ENCODE data around the gene ATN1.

Gene ATN1

DNA sequence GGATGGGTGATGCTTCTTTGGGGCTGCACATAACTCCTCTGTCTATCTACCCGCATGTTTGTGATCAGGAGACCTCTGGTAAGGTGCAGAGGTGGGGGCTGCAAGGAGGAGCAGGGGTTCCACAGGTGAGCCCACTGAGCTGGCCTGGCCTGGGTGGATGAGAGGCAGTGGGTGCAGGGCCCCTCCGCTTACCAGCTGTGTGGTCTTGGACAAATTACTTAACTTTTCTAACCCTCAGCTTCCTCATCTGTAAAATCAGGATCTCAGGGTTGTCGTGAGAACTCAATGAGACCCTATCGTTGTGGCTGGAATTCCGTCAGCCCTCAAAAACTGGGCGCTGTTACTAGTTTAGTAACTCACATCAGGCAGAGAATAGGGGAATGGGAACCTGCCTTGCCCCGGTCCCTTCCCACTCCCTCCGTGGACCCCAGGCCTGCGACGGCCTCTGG lies 30.9 kb downstream of the ATN1 start:
- Mint-ChIP-seq H3K27ac (peak overlapping the region; percentile 97), H3K9me3 (no peaks in the 10 kb centered on the region), H3K4me1 (ENCODE audit: low read depth) (peaks cover 70% of the 10 kb centered on the region), H3K4me3 (peak overlapping the region; percentile 85), H3K27me3 (ENCODE audit: low read depth) (no peaks in the 10 kb centered on the region), H3K36me3 (ENCODE audit: low read depth) (peaks cover 74% of the 10 kb centered on the region)
- DNase-seq (ENCODE audit: low spot score): no peak

DNA sequence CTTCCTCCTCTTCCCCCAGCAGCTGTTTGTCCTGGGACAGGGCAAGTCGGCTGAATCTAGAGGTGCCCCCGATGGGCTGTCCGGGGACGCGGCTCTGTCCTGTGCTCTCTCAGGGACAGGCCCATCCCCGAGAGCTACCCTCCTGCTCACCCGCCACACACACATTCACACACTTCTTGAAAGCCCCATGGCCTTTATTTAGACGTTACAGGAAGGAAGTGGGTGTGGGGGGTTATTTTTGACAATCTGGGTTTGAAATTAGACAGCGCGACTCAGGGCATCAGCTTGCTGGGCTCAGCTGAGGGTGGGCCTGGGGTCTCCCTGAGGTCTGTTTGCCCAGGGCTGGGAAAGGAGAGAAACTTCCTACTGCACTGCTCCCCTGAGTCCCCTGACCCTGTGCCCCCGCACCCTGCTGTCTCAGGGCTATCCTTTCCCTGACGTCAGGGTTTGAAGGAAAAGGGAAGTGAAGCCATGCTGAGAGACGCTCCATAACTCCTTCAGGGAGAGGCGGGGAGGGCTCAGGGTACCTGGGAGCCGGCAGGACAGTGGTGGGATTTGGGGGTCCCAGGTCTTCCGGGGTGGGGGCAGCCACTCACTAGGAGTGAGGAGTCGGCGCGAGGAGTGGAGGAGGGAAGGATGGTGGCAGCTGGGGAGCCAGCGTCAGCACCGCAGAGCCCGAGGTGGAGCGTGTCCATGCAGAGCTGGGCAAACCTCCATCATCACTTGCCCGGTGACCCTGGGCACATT lies 31.5 kb downstream of the ATN1 start:
- Mint-ChIP-seq H3K9me3 (no peaks in the 10 kb centered on the region), H3K36me3 (ENCODE audit: low read depth) (peaks cover 69% of the 10 kb centered on the region), H3K4me1 (ENCODE audit: low read depth) (peaks cover 66% of the 10 kb centered on the region), H3K27ac (peak overlapping the region; percentile 97), H3K4me3 (peak overlapping the region; percentile 85), H3K27me3 (ENCODE audit: low read depth) (no peaks in the 10 kb centered on the region)
- DNase-seq (ENCODE audit: low spot score): peak; percentile 75

DNA sequence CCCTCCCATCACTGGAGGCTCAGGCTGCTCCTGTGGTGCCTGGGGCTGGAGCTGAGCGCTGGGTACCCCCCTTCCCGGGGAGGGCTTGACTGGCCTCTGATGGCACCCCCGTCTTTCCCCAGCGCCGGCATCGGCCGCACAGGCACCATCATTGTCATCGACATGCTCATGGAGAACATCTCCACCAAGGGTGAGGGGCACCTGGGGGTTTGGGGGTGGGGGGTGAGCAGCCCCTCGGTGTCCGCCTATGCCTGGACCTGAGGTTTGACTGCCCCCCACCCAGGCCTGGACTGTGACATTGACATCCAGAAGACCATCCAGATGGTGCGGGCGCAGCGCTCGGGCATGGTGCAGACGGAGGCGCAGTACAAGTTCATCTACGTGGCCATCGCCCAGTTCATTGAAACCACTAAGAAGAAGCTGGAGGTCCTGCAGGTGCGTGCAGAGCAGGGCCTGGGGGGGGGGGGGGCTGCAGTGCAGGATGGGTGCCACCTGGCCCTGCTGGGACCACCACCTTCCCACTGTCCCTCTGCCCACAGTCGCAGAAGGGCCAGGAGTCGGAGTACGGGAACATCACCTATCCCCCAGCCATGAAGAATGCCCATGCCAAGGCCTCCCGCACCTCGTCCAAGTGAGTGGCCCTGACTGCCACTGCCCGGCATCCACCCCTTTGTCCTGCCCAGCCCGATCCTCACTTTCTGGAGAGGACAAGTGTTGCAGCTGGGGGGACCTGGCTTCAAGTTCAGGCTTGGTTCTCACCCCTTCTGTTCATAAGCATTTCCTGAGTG lies 32.2 kb downstream of the ATN1 start:
- peak overlapping the region; percentile 97 for H3K27ac Mint-ChIP-seq
- peaks cover 69% of the 10 kb centered on the region for H3K36me3 Mint-ChIP-seq (ENCODE audit: low read depth)
- H3K27me3 Mint-ChIP-seq (ENCODE audit: low read depth): no peaks in the 10 kb centered on the region
- no peaks in the 10 kb centered on the region for H3K9me3 Mint-ChIP-seq
- peaks cover 65% of the 10 kb centered on the region for H3K4me1 Mint-ChIP-seq (ENCODE audit: low read depth)
- peak overlapping the region; percentile 85 for H3K4me3 Mint-ChIP-seq
- no peak for DNase-seq (ENCODE audit: low spot score)

DNA sequence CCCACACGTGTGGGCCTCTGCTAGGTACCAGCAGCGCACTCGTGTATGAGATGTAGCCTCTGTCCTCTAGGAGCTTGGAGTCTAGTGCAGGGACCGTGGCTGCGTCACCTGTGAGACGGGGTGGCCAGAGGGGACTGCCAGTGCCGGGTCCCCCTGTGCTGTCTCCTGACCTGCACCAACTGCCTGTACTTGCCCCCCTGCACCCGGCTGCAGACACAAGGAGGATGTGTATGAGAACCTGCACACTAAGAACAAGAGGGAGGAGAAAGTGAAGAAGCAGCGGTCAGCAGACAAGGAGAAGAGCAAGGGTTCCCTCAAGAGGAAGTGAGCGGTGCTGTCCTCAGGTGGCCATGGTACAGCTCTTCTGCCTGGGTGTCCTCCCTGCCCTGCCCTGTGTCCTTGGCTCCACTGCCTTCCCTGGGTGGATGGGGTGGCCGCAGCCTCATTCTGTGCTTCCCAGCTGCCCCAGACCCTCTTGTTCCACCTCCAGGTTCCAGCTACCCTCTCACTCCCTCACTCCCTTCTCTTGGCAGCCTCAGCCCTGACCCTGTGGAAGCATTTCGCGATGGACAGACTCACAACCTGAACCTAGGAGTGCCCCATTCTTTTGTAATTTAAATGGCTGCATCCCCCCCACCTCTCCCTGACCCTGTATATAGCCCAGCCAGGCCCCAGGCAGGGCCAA lies 33.0 kb downstream of the ATN1 start:
- Mint-ChIP-seq H3K9me3 (no peaks in the 10 kb centered on the region), H3K27me3 (ENCODE audit: low read depth) (no peaks in the 10 kb centered on the region), H3K4me3 (peak overlapping the region; percentile 85), H3K36me3 (ENCODE audit: low read depth) (peaks cover 69% of the 10 kb centered on the region), H3K27ac (peak overlapping the region; percentile 97), H3K4me1 (ENCODE audit: low read depth) (peaks cover 68% of the 10 kb centered on the region)
- DNase-seq (ENCODE audit: low spot score): no peak

DNA sequence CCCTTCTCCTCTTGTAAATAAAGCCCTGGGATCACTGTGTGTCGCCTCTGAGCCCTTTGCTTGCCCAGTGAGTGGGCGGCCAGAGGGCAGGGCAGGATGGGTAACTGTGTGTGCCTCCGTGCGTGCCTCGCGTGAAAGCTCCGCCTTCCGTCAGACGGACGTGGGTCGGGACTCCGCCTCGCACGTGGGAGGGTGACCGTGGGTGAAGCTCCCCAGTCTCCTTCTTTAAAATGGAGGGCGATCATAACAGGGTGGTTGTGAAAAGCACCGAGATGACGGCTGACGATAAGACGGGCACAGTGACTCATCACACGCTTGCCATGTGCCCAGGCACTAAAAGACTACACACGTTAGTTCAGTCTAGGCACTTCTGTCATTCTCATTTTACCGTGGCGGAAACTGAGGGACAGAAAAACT lies 33.5 kb downstream of the ATN1 start:
- Mint-ChIP-seq H3K4me1 (ENCODE audit: low read depth) (peaks cover 65% of the 10 kb centered on the region), H3K27ac (peak overlapping the region; percentile 97), H3K4me3 (peak overlapping the region; percentile 85), H3K27me3 (ENCODE audit: low read depth) (no peaks in the 10 kb centered on the region), H3K9me3 (no peaks in the 10 kb centered on the region), H3K36me3 (ENCODE audit: low read depth) (peaks cover 70% of the 10 kb centered on the region)
- DNase-seq (ENCODE audit: low spot score): peak; percentile 94

DNA sequence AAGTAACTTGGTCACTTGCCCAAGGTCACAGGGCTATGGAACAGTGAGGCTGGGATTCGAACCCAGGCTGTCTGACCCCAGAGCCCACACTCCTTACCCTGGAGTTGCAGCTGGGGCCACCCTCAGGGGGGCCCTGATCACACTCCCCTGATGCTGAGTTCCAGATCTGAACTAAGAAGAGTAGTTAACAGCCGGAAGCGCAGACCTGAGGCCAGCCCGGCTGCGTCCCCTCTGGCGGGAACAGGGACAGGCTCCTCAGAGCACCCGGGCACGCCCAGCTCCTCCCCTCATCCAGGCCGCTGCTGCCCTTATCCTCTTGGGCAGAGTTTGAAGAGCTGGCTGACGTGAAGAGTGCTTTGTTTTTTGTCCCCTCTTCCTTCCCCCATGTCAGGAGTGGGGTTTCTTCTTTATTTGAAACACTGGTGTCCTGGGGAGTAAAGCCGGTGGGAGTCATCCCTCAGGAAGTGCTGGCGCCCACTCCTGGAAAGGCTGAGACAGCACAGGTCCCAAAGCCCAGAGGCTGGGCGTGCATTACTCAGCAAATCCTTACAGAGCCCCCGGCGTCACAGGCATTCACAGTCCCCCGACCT lies 34.0 kb downstream of the ATN1 start:
- H3K4me1 Mint-ChIP-seq (ENCODE audit: low read depth): peaks cover 63% of the 10 kb centered on the region
- peak overlapping the region; percentile 85 for H3K4me3 Mint-ChIP-seq
- H3K27ac Mint-ChIP-seq: peak overlapping the region; percentile 97
- H3K9me3 Mint-ChIP-seq: no peaks in the 10 kb centered on the region
- H3K27me3 Mint-ChIP-seq (ENCODE audit: low read depth): no peaks in the 10 kb centered on the region
- peaks cover 70% of the 10 kb centered on the region for H3K36me3 Mint-ChIP-seq (ENCODE audit: low read depth)
- peak; percentile 58 for DNase-seq (ENCODE audit: low spot score)

DNA sequence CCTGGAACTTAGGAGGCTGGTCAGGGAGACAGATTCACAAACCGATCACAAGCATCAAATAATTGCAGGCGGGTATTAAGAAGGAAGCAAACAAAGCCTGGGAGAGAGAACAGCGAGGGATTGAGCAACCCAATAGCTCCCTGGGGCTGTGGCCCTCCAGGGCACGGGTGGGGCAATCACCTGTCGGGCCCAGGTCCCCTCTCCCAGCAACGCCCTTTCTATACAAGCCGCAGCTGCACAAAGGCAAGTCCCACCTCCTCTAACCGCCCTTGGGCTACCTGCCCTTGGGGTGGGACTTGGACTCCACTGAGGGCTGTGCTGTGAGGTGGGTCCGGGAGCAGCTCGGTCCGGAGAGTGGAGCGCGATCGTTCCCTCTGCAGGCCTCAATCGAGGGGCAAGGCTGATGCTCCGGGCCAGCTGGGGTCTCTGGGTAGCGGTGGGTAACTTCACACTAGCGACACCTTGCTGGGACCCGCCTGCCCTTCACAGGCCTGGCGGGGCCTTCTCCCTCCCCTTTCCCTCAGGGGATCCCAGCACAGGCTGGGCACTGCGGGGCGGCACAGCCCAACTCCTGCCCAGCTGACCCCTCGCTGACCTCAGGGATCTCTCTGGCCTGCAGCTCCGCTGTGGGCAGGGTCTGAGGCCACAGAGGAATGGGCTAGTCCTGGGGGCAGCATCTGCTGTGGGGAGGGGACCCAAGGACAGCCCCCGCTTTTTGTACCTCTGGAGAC lies 34.7 kb downstream of the ATN1 start:
- H3K27me3 Mint-ChIP-seq (ENCODE audit: low read depth): no peaks in the 10 kb centered on the region
- peaks cover 69% of the 10 kb centered on the region for H3K36me3 Mint-ChIP-seq (ENCODE audit: low read depth)
- peaks cover 58% of the 10 kb centered on the region for H3K4me1 Mint-ChIP-seq (ENCODE audit: low read depth)
- peak overlapping the region; percentile 97 for H3K27ac Mint-ChIP-seq
- H3K4me3 Mint-ChIP-seq: peak overlapping the region; percentile 85
- H3K9me3 Mint-ChIP-seq: no peaks in the 10 kb centered on the region
- DNase-seq (ENCODE audit: low spot score): no peak

DNA sequence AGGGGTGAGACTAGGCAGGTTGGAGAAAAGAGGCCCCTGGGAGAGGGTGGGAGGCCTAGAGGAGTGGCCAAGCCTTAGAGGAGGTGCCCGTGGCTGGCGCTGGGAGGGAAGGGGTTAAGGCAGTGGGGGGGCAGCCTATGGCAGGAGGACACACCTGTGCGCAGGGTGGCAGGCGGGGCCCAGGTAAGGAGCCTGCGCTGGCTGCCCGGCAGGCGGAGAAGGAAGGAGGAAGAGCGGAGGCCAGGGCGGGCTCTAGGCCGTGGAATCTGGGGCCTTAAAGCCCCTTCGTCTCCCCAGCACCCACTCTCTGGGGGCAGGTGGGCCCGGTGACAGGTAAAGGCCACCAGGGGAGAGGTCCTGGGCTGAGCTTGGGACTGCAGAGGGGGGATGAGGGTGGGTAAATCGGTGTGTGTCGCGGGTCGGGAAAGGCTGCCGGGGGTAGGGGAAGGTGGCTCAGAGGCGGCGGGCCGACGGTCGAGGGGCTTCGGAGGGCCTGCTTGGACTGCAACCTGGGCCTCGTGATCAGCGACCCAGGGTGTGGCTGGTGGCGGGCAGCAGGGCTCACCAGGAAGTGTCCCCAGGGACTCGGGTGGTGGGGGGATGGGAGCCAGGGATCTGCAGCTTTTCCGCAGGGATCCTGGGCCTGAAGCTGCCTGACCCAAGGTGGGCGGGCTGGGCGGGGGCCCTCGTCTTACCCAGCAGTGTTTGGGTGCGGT lies 35.4 kb downstream of the ATN1 start:
- no peak overlapping the region for H3K27ac Mint-ChIP-seq
- no peaks in the 10 kb centered on the region for H3K27me3 Mint-ChIP-seq (ENCODE audit: low read depth)
- no peaks in the 10 kb centered on the region for H3K9me3 Mint-ChIP-seq
- no peak overlapping the region for H3K4me3 Mint-ChIP-seq
- H3K36me3 Mint-ChIP-seq (ENCODE audit: low read depth): peaks cover 67% of the 10 kb centered on the region
- no peak for DNase-seq (ENCODE audit: low spot score)
- peaks cover 52% of the 10 kb centered on the region for H3K4me1 Mint-ChIP-seq (ENCODE audit: low read depth)

DNA sequence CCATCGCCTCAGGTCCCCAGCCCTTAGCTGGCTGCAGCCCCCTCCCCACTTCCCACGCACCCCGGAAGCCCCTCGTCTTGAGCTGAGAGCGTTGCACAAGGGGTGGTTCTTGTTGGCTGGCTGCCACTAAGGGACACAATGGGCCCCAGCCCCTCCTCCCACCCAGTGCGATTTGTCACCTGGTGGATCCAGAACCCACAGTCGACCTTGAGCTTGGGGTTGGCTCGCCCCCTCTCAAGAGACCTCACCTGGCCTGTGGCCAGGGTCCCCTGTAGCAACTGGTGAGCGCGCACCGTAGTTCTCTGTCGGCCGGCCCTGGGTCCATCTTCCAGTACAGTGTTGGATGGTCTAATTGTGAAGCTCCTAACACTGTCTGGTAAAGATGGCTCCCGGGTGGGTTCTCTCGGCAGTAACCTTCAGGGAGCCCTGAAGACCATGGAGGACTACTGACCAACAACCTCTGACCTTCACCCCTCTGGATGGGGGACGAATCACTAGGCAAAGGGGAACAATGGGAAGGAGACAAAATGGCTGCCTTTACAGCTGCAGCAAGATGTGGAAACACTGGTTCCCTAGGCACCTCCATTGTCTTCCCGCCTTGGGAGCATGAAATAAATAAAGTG lies 36.1 kb downstream of the ATN1 start:
- Mint-ChIP-seq H3K9me3 (no peaks in the 10 kb centered on the region), H3K27ac (peak overlapping the region; percentile 64), H3K4me3 (no peak overlapping the region), H3K36me3 (ENCODE audit: low read depth) (peaks cover 67% of the 10 kb centered on the region), H3K4me1 (ENCODE audit: low read depth) (peaks cover 49% of the 10 kb centered on the region), H3K27me3 (ENCODE audit: low read depth) (no peaks in the 10 kb centered on the region)
- DNase-seq (ENCODE audit: low spot score): no peak

DNA sequence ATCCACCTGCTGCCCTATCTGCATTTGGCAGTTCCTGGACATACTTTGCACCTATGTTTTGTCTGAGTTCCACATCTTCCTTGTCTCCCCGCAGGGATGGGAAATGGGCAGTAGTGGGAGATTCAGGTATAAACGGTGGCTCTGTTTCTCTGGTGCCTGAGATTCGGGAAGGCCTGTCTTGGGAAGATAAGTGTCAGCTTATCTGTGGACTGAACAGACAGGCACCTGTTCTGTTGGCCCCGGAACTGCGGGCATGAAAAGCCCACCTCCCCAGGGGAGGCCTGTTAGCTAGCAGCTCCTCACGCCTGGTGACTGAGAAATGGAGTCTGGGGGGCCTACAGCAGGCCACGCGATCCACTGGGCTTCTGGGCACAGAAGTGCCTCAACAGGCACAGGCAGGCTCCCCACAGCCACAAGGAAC lies 36.9 kb downstream of the ATN1 start:
- peaks cover 65% of the 10 kb centered on the region for H3K36me3 Mint-ChIP-seq (ENCODE audit: low read depth)
- no peak for DNase-seq (ENCODE audit: low spot score)
- H3K4me3 Mint-ChIP-seq: no peak overlapping the region
- no peaks in the 10 kb centered on the region for H3K9me3 Mint-ChIP-seq
- peak overlapping the region; percentile 64 for H3K27ac Mint-ChIP-seq
- H3K4me1 Mint-ChIP-seq (ENCODE audit: low read depth): peaks cover 47% of the 10 kb centered on the region
- no peaks in the 10 kb centered on the region for H3K27me3 Mint-ChIP-seq (ENCODE audit: low read depth)

DNA sequence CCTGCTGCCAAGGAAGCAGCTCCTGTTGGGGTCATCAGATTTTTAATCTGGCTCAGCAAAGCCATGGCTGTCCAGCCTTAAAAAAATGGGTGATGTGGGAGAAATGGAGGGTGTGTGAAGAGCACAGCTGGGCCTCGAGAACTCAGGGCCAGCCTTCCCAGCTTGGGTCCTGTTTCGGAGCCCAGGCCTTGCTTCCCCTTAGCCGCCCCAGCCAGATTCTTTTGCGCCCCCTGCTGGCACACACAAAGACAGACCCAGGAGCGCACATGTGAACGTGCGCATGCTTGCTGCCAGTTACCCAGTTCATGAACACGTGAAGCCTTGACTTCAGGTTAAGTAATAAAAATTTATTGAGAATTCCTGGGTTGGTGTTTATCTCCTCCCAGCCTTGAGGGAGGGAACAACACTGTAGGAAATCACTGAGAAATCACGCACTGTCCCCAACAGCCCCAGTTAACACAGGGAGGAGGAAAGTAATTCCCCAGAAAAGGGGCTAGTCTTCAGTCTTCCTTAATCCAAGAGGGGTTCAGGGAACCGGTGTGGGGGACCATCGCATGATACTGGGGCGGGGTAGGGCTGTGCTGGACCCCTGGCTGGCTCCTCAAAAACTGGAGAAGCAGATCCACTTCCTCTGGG lies 37.4 kb downstream of the ATN1 start:
- Mint-ChIP-seq H3K27ac (peak overlapping the region; percentile 64), H3K36me3 (ENCODE audit: low read depth) (peaks cover 64% of the 10 kb centered on the region), H3K9me3 (no peaks in the 10 kb centered on the region), H3K4me1 (ENCODE audit: low read depth) (peaks cover 47% of the 10 kb centered on the region), H3K4me3 (no peak overlapping the region), H3K27me3 (ENCODE audit: low read depth) (no peaks in the 10 kb centered on the region)
- peak; percentile 80 for DNase-seq (ENCODE audit: low spot score)

DNA sequence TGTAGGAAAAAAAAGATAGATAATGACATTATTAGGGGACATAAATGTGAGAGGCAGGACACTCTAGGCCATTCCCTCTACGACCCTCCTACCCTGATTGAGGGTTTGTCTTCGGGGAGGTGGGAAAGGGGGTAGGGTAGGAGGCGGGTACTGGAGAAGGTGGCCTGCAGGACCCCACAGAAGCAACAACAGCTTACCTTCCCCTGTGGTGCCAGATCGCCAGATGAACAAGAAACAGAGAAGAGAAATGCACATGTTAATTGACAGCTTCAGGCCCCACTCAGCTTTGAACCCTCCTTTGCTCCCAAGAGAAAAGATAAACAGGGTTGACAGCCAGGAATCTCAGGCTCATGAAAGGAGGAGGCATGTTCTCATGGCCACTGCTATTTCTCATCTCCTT lies 38.0 kb downstream of the ATN1 start:
- Mint-ChIP-seq H3K9me3 (no peaks in the 10 kb centered on the region), H3K27me3 (ENCODE audit: low read depth) (no peaks in the 10 kb centered on the region), H3K36me3 (ENCODE audit: low read depth) (peaks cover 59% of the 10 kb centered on the region), H3K27ac (peak overlapping the region; percentile 64), H3K4me3 (no peak overlapping the region), H3K4me1 (ENCODE audit: low read depth) (peaks cover 42% of the 10 kb centered on the region)
- no peak for DNase-seq (ENCODE audit: low spot score)
